GM12873 (cell line): ENCODE measurements around the gene KIAA1217.

Experiments used
- TF ChIP-seq, protein P1 (sequence below): IDR thresholded peaks from 2 replicates; pipeline ENCODE4 v1.5.1; 2012; ENCODE audit warnings: low read depth, mild to moderate bottlenecking, moderate library complexity, low read length, control low read depth; ENCODE audit not compliant: insufficient read depth; ENCODE audit errors: missing control alignments

KIAA1217 gene

DNA sequence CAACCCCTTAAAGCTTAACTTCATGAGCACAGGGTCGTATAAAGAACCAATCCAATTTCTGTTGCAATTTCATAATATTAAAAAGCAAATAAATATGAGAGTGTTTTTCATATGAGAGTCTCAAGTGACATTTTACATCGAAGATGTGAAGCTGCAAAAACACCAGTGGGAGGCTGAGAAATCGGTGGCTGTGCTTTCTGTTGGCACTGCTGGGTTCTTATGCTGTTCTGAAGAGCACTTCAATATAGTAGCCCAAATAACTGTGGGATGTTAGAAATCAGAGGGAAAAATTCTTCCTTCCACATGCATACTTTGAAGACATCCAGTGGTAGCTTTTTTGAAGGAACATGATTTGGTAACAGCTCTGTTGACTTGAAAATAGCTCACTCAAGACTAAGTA is 269.0 kb downstream of the KIAA1217 start:
- TF ChIP-seq, protein P1, sequence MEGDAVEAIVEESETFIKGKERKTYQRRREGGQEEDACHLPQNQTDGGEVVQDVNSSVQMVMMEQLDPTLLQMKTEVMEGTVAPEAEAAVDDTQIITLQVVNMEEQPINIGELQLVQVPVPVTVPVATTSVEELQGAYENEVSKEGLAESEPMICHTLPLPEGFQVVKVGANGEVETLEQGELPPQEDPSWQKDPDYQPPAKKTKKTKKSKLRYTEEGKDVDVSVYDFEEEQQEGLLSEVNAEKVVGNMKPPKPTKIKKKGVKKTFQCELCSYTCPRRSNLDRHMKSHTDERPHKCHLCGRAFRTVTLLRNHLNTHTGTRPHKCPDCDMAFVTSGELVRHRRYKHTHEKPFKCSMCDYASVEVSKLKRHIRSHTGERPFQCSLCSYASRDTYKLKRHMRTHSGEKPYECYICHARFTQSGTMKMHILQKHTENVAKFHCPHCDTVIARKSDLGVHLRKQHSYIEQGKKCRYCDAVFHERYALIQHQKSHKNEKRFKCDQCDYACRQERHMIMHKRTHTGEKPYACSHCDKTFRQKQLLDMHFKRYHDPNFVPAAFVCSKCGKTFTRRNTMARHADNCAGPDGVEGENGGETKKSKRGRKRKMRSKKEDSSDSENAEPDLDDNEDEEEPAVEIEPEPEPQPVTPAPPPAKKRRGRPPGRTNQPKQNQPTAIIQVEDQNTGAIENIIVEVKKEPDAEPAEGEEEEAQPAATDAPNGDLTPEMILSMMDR = no peak

DNA sequence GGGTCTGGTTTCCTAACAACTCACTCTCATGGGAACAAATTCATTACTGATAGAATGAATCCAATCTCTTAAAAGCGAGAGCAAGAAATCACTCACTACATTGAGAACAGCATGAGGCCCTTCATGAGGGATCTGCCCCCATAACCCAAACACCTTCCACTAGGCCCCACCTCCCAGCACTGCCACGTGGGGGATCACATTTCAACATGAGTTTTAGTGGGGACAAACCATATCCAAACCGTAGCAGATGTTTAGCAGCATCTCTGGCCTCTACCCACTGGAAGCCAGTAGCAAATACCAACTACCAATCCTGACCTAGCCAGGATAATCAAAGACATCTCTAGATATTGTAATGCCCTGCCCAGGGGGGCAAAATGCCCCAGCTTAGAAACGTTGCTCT is 270.9 kb downstream of the KIAA1217 start:
- TF ChIP-seq, protein P1 = no peak

DNA sequence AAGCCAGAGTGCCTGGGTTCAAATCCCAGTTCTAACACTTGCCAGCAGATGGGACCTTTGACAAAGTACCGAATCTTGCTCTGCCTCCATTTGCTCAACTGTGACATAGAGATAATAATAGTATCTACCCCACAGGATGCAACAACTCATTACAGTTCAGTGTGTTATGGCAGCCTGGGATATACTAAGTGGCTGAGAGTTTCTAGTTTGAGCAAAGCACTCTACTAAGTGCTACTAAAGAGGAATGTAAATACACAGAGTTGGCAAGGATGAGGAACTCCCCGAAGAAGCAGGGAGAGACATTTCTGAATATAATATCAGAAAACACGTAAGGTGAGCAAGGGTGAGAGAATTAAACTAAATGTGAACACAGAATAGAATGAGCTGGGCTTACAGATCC is 271.5 kb downstream of the KIAA1217 start:
- TF ChIP-seq, protein P1 = no peak

DNA sequence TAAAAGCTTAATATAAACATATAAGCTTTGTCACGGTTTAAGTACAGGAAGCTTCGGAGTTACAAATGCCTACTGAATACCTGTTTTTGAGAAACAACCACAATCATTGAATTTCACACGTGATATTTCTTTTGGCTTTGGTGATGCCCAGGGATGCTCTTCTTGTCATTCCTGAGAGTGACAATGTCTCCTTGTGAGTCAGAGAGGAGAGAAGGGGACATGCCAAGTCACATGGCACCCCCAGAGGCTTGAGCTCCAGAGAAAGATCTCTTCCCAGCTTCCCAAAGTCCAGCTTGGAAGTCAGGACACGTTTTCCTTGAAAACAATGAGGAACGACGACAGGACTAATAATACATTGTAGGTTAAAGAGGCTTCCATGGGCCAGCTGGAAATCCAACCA is 272.3 kb downstream of the KIAA1217 start:
- TF ChIP-seq, protein P1 = no peak

DNA sequence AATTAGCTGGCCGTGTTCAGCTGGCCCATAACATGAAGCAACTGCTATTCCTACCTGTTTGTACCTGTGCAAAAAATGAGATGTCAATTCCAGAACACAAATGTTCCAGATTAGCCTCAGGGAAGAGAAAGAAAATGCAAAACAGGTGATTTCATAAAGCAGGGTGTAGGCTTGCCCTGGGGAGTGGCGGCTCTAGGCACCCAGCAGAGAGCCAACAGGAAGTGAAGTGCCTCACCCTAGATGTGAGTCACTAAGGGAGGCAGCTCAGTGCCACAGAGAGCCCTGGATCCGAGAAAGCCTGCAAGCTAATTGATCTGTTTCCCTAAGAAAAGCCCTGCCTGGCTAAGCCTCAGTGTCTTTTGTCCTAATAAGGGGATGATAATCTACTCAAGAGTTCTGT is 274.8 kb downstream of the KIAA1217 start:
- TF ChIP-seq, protein P1 = no peak

DNA sequence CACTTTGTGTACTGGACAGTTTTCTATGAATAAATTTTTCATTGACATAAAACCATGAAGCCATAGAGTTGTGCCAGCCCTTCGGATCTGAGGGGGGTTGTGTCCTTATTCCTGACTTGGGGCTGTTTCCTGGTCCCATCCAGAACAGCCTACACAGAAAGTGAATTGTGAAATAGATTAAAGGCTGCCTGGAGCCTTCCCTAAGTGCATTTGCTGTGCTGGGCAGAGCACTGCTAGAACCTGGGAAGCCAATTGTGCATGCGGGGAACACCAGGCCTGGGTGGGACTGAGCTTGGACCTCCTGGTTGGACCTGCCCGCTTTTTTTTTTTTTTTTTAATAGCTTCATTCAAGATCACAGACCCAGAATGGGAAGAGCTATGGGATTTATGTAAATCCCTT is 275.8 kb downstream of the KIAA1217 start:
- TF ChIP-seq, protein P1 = no peak

DNA sequence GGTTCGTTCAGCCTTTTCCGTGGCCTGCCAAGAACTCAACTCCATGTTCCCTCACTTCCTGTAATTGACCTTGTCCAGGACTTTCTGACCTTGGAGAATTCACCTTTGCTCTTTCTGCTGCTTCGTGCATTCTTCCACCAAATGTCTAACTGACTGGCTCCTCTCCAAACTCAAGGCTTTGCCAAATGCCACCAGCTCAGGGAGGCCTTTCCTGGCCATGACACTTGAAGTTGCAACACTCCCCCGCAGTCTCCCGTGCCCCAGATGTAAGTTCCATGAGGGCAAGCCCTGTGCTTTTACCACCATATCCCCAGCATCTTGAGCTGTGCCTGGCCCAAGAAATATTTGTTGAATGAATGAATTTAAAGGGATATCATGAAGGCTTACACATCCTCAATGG is 276.4 kb downstream of the KIAA1217 start:
- TF ChIP-seq, protein P1 = no peak
